Stomach smooth muscle (tissue), 2 donors: ENCODE results near the gene KMT2A.

ENCODE experiments used
- H3K27ac ChIP-seq: one replicate; pipeline ENCODE4 v1.7.0; 2013; ENCODE audit warnings: mild to moderate bottlenecking, low read length, inconsistent platforms
- H3K27me3 ChIP-seq, 2 donors: one replicate each; pipeline ENCODE4 v1.7.0; 2013; ENCODE audit warnings: low read length in 2 of 2; ENCODE audit not compliant: insufficient read depth in 2 of 2, control insufficient read depth in 1 of 2
- H3K36me3 ChIP-seq, 2 donors: one replicate each; pipeline ENCODE4 v1.7.0; 2013; ENCODE audit warnings: low read length in 2 of 2; ENCODE audit not compliant: control insufficient read depth in 2 of 2, insufficient read depth in 2 of 2
- H3K4me1 ChIP-seq: one replicate; pipeline ENCODE4 v1.7.0; 2013; ENCODE audit warnings: low read length; ENCODE audit not compliant: control insufficient read depth, insufficient read depth
- H3K4me3 ChIP-seq, 2 donors: one replicate each; pipeline ENCODE4 v1.7.0; 2013; ENCODE audit warnings: low read length in 2 of 2
- H3K9ac ChIP-seq, 2 donors: one replicate each; pipeline ENCODE4 v1.7.0; 2013; ENCODE audit warnings: low read length in 2 of 2, mild to moderate bottlenecking in 1 of 2
- H3K9me3 ChIP-seq, 2 donors: one replicate each; pipeline ENCODE4 v1.7.0; 2013; ENCODE audit warnings: low read length in 2 of 2; ENCODE audit not compliant: control insufficient read depth in 2 of 2
- donor health status: healthy.
- donor health status: Pancreatic carcinoma.

Gene KMT2A

DNA sequence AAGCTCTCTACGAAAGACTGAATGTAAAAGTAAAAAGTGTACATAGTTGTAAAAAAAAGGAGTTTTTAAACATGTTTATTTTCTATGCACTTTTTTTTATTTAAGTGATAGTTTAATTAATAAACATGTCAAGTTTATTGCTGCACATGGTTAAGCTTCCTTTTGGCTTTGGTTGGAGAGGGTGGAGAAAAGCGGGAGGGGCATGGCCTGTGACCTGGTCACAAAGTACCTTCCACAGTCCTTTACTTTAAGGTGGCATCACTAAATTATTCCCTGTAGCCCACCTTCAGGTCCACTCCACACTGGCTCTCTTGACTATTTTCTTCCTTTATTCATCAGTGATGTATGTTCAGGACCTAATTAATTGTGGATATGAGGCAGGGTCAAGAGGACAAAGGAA is 90.4 kb downstream of the KMT2A start:
- no peaks in the 10 kb centered on the region for H3K27me3 ChIP-seq
- H3K36me3 ChIP-seq = peaks cover 16 to 30% of the 10 kb centered on the region in 2 donors
- peaks cover 36% of the 10 kb centered on the region for H3K4me1 ChIP-seq
- no peak overlapping the region for H3K9ac ChIP-seq
- H3K4me3 ChIP-seq = no peak overlapping the region
- H3K27ac ChIP-seq = no peak overlapping the region
- H3K9me3 ChIP-seq = no peaks in the 10 kb centered on the region

DNA sequence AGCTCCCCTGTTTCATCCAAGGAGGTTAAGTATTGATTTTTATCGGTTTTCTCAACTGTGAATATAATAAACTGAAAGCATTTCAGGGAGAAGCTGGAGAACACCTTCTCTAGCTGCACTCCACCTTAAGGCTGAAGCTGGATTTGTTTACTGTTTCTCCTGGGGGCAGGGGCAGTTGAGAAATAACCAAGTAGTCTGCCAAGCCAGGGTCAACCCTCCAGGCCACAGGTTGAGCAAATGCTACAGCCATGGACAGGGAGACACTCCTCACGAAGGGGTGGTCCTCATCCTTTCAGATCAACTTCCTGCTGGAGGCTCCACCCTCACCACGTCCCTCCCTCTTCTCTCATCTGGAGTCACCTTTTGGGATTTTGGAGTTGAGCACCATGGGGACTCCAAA is 90.8 kb downstream of the KMT2A start, which contains the start of gene TTC36:
Gene TTC36, plus strand, starts transcription at position 366 of the 400 bp plus-strand sequence. Its CDS starts 21 bp downstream, at position 387.
- Histone ChIP-seq H3K27me3 (no peaks in the 10 kb centered on the region), H3K36me3 (peaks cover 11 to 26% of the 10 kb centered on the region in 2 donors), H3K9ac (no peak within 1 kb of the TSS), H3K9me3 (no peaks in the 10 kb centered on the region), H3K4me3 (no peak within 1 kb of the TSS), H3K27ac (no peak within 1 kb of the TSS), H3K4me1 (peaks cover 40% of the 10 kb centered on the region)

DNA sequence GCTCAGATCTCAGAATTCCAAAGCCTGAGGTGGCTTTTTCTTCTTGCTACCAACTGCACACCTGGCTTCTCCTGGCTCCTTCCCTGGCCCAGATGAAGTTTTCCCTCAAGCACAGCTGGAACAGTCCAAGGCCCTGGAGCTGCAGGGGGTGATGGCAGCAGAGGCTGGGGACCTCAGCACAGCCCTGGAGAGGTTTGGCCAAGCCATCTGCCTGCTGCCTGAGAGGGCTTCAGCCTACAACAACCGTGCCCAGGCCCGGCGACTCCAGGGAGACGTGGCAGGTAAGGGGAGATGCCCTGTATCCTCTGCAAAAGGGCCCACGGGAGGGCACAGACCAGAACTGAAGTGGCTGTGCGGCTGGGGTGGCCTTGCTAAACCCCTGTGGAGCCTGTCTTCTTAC is 92.2 kb downstream of the KMT2A start:
- H3K4me1 ChIP-seq = peaks cover 35% of the 10 kb centered on the region
- H3K27me3 ChIP-seq = no peaks in the 10 kb centered on the region
- no peak overlapping the region for H3K27ac ChIP-seq

DNA sequence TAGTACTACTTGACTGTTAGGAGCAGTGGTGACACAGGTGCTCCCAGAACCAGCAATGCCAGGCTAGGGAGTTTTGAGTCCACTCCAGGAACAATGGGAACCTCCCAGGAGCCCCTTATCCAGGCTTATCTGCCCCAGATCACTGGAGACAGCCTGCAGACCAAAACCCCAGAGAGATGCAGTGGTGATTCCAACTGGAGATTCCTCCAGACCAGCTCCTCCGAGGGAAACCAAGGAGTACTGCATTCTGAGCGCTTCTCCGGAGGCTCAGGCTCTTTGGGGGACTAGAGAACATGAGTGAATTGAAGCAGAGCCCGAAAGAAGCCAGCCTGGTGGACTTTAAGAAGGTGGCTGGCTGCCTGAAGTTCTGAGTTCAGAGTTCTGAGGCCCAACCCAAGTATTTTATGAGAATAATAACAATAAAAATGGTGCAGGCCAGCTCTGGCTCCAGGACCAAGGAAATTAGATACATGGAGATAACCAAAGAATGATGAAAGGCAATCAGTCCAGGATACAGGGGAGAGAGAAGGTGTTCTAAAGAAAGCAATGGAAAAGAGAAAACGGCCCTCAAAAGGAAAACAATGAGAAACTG is 93.4 kb downstream of the KMT2A start:
- H3K9ac ChIP-seq = peak overlapping the region; percentile 52 to 71
- no peaks in the 10 kb centered on the region for H3K27me3 ChIP-seq
- H3K27ac ChIP-seq = no peak overlapping the region
- H3K4me3 ChIP-seq = peak overlapping the region; percentile 75 to 81
- H3K4me1 ChIP-seq = peaks cover 35% of the 10 kb centered on the region
- H3K9me3 ChIP-seq = no peaks in the 10 kb centered on the region
- peaks cover 0 to 11% of the 10 kb centered on the region in 2 donors for H3K36me3 ChIP-seq

More for the DNA sequence above, 92.2 kb downstream of the KMT2A start:
- no peaks in the 10 kb centered on the region for H3K9me3 ChIP-seq
- no peak overlapping the region for H3K4me3 ChIP-seq
- peaks cover 0 to 16% of the 10 kb centered on the region in 2 donors for H3K36me3 ChIP-seq
- H3K9ac ChIP-seq = no peak overlapping the region

DNA sequence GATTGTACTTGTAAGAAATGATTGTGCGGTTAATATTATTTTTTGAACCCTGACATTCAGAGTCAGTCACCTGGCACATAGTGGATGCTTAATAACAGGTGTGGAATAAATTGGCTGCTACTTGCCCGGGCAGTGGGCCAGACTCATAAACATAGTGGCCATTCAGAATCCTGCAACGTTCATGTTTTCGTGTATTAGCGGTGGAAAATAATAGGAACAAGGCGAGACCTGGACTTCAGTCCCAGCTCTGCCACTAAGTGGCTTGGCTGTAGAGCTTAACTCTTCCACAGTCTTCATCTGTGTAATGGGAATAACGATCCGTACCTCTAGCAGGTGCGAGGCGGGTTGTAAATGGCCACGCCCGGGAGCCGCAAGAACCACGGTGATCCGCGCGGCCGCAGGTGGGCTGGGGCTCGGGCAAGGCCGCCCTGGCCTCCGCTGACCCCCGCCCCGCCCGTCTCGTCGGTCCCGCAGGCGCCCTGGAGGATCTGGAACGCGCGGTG is 93.9 kb downstream of the KMT2A start:
- Histone ChIP-seq H3K4me1 (peaks cover 35% of the 10 kb centered on the region), H3K36me3 (peaks cover 0 to 11% of the 10 kb centered on the region in 2 donors), H3K9ac (peak overlapping the region; percentile 52 to 71), H3K27me3 (no peaks in the 10 kb centered on the region), H3K9me3 (no peaks in the 10 kb centered on the region), H3K27ac (peak overlapping the region; percentile 53), H3K4me3 (peak overlapping the region; percentile 75 to 81)

DNA sequence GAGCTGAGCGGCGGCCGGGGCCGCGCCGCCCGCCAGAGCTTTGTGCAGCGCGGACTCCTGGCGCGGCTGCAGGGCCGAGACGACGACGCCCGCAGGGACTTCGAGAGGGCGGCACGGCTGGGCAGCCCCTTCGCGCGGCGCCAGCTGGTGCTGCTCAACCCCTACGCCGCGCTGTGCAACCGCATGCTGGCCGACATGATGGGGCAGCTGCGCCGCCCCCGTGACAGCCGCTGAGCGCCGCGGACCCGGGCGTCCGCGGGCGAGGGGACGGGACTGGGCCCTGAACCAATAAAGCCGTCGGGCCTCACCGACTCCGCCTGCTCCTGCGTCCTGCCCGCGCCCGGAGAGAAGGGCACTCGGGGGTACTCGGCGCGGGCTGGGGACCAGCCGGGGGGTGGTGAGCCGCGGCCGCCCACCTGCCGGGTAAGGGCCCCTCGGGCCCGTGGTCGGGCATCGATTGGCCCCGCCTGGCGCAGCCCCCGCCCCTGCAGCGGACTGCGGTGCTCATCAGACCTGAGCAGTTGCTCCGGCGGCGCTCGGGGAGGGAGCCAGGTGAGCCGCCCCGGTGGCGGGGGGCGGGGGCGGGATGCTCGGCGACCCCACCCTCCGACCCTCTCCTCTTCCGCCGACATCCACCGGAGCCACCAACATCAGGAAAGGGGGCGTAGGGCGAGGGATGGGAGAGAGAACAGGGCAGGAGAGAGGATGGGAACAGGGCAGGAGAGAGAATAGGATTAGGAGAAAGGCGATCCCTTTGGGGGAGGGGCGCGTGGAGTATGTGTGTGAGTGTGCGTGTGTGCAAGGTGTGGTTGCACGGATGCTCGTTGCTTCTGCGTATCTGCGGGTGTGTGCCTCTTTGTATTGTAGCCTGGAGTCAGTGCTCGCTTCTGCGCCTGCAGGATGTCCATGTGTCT is 94.6 kb downstream of the KMT2A start, which contains the start of gene TMEM25:
Gene TMEM25, plus strand, starts transcription at position 510 of the 914 bp plus-strand sequence. CDS start 610 bp downstream, outside the sequence.
- peaks cover 35% of the 10 kb centered on the region for H3K4me1 ChIP-seq
- H3K9ac ChIP-seq = peak within 1 kb of the TSS; percentile 52 to 71
- no peaks in the 10 kb centered on the region for H3K9me3 ChIP-seq
- H3K4me3 ChIP-seq = peak within 1 kb of the TSS; percentile 75 to 81
- H3K36me3 ChIP-seq = peaks cover 0 to 12% of the 10 kb centered on the region in 2 donors
- H3K27ac ChIP-seq = peak within 1 kb of the TSS; percentile 53
- H3K27me3 ChIP-seq = no peaks in the 10 kb centered on the region

DNA sequence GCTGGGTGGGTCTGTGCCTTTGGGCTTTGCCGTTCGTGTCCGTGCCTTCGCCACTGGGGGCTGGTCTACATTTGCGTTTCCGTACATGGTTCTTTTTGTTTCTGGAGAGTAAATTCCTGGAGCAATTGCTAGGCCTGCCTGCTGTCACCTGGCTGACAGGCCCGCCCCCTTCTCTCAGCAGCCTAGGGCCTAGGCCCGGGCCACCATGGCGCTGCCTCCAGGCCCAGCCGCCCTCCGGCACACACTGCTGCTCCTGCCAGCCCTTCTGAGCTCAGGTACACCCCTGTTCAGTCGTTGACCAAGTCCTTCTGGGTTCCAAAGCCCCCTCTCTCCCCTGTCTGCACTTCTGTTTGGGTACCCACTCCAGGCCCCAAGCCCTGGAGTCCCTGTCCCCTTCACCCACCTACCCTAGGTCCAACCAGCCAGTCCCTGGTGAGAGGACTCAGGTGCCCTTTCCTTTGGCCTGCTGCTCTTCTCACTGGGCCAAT is 95.3 kb downstream of the KMT2A start:
- H3K27ac ChIP-seq = peak overlapping the region; percentile 53
- peaks cover 35% of the 10 kb centered on the region for H3K4me1 ChIP-seq
- H3K9ac ChIP-seq = peak overlapping the region; percentile 52 to 71
- H3K9me3 ChIP-seq = no peaks in the 10 kb centered on the region
- H3K4me3 ChIP-seq = peak overlapping the region; percentile 75 to 81
- no peaks in the 10 kb centered on the region for H3K27me3 ChIP-seq
- peaks cover 0 to 12% of the 10 kb centered on the region in 2 donors for H3K36me3 ChIP-seq

DNA sequence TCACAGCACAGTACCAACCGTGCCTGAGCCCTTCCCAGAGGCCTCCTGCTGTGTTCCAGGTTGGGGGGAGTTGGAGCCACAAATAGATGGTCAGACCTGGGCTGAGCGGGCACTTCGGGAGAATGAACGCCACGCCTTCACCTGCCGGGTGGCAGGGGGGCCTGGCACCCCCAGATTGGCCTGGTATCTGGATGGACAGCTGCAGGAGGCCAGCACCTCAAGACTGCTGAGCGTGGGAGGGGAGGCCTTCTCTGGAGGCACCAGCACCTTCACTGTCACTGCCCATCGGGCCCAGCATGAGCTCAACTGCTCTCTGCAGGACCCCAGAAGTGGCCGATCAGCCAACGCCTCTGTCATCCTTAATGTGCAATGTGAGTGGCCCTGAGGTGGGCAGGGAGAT is 95.8 kb downstream of the KMT2A start:
- H3K27me3 ChIP-seq = no peaks in the 10 kb centered on the region
- H3K4me1 ChIP-seq = peaks cover 35% of the 10 kb centered on the region
- peak overlapping the region in 1 of 2 donors; percentile 81 for H3K4me3 ChIP-seq
- peak overlapping the region; percentile 53 for H3K27ac ChIP-seq
- no peaks in the 10 kb centered on the region for H3K9me3 ChIP-seq
- H3K9ac ChIP-seq = peak overlapping the region in 1 of 2 donors; percentile 71
- peaks cover 0 to 12% of the 10 kb centered on the region in 2 donors for H3K36me3 ChIP-seq

DNA sequence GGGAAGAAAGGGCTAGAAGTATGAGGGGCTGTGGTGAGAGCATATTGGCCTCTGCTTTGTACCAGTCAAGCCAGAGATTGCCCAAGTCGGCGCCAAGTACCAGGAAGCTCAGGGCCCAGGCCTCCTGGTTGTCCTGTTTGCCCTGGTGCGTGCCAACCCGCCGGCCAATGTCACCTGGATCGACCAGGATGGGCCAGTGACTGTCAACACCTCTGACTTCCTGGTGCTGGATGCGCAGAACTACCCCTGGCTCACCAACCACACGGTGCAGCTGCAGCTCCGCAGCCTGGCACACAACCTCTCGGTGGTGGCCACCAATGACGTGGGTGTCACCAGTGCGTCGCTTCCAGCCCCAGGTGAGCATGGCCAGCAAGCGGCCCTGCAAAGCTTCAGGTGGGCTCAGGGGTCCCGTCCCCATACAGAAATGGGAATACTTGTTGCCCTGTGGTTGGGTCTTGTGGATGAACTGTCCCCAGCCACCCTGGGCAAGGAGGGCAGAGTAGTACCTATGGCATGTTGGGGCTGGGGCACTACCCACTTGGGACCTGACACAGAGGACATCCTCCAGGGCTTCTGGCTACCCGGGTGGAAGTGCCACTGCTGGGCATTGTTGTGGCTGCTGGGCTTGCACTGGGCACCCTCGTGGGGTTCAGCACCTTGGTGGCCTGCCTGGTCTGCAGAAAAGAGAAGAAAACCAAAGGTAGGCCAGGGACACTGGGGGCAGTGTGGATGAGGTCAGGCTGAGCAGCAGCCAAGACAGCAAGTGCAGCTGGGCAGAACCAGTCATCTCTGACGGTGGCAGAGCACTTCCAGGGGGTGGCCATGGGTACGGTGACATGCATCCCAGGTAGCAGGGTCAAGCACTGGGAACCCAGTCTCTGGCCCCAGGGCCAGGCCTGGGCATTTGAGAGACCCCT is 96.8 kb downstream of the KMT2A start:
- Histone ChIP-seq H3K4me3 (no peak overlapping the region), H3K9ac (no peak overlapping the region), H3K36me3 (peaks cover 0 to 12% of the 10 kb centered on the region in 2 donors), H3K27ac (no peak overlapping the region), H3K9me3 (no peaks in the 10 kb centered on the region), H3K4me1 (peaks cover 35% of the 10 kb centered on the region), H3K27me3 (no peaks in the 10 kb centered on the region)
